Endothelial cell of umbilical vein (primary cell): Measurements from ENCODE around the gene SERPIND1. TPM values are rescaled to one million over a fixed set of nuclear protein-coding genes. Genes with fewer than 3 reads are reported as not detected.

Source experiments
- BruUV-seq: library from RNA; stranded (reverse); fragments of 400-500 nt; replicated peaks from 2 replicates; lab custom pipeline; 2021; lab: Mats Ljungman, UMichigan
- CTCF ChIA-PET: fragments of 300-600, 350-600 bp; sonication (Branson Sonifier 250); formaldehyde crosslinking; loops from one replicate; lab custom pipeline; 2021; ENCODE audit warnings: antibody characterized with exemption, inconsistent platforms; lab: Charles Lee
- POLR2A ChIA-PET: fragments of 300-600, 350-600 bp; sonication (Branson Sonifier 250); formaldehyde crosslinking; loops from one replicate; lab custom pipeline; 2021; ENCODE audit warnings: antibody characterized with exemption, inconsistent platforms; lab: Charles Lee
- DNase-seq: peaks from one replicate; pipeline ENCODE4 v3.0.0-alpha.2; 2011; ENCODE audit warnings: low read depth, low spot score
- FAIRE-seq: peaks from 2 replicates; lab custom pipeline; 2011; peaks lifted over from hg19 to GRCh38; lab: Jason Lieb, UNC
- H2AFZ ChIP-seq: 2 replicates; pipeline ENCODE4 v1.6.0; 2012; ENCODE audit warnings: low read depth, low read length, control low read depth, inconsistent platforms
- H3K27ac ChIP-seq: 2 replicates; pipeline ENCODE4 v1.5.1; 2011; ENCODE audit warnings: low read depth, mild to moderate bottlenecking, control low read depth, low read length, moderate library complexity; ENCODE audit not compliant: insufficient read depth
- H3K27me3 ChIP-seq, 2 experiments: 2 replicates each; pipeline versions ENCODE4 v1.6.0 to v1.6.1; 2011; ENCODE audit warnings: low read length in 2 of 2, mixed read lengths in 1 of 2; ENCODE audit not compliant: control insufficient read depth in 2 of 2, insufficient read depth in 2 of 2
- H3K36me3 ChIP-seq, 2 experiments: 2 replicates in 1 of 2; 3 replicates in 1 of 2; pipeline ENCODE4 v1.5.1; 2011; ENCODE audit warnings: low read length in 2 of 2, mild to moderate bottlenecking in 1 of 2, moderate library complexity in 1 of 2; ENCODE audit not compliant: control insufficient read depth in 2 of 2, insufficient read depth in 2 of 2; ENCODE audit errors: extremely low read depth in 1 of 2
- H3K4me1 ChIP-seq: 3 replicates; pipeline ENCODE4 v1.5.1; 2011; ENCODE audit warnings: mild to moderate bottlenecking, low read length; ENCODE audit not compliant: control insufficient read depth, insufficient read depth; ENCODE audit errors: extremely low read depth
- H3K4me2 ChIP-seq: 2 replicates; pipeline ENCODE4 v1.6.1; 2011; ENCODE audit warnings: low read length, control low read depth, mixed read lengths; ENCODE audit not compliant: insufficient read depth
- H3K4me3 ChIP-seq, 3 experiments: fragments of 200-600 bp in 1 of 3; sonication (generic), shearing (Covaris generic) in 1 of 3; replicated peaks in 1 of 3; 2 replicates each; pipeline ENCODE4 v1.5.1; 2011 to 2016; ENCODE audit warnings: control low read depth in 3 of 3, low read length in 3 of 3, mild to moderate bottlenecking in 2 of 3, inconsistent platforms in 1 of 3, low read depth in 1 of 3, moderate library complexity in 1 of 3; ENCODE audit not compliant: insufficient read depth in 1 of 3
- H3K79me2 ChIP-seq: 2 replicates; pipeline ENCODE4 v1.6.0; 2012; ENCODE audit warnings: low read length, inconsistent platforms; ENCODE audit not compliant: control insufficient read depth, insufficient read depth
- H3K9ac ChIP-seq: replicated peaks from 2 replicates; pipeline ENCODE3; 2011; ENCODE audit warnings: low read length, control low read depth; ENCODE audit not compliant: insufficient read depth; ENCODE audit errors: extremely low read depth
- H3K9me1 ChIP-seq: replicated peaks from 3 replicates; pipeline ENCODE4 v1.6.0; 2011; ENCODE audit warnings: mild to moderate bottlenecking, low read length; ENCODE audit not compliant: control insufficient read depth, insufficient read depth; ENCODE audit errors: extremely low read depth
- H3K9me3 ChIP-seq: replicated peaks from 2 replicates; pipeline ENCODE4 v1.5.1; 2012; ENCODE audit warnings: low read length, inconsistent platforms; ENCODE audit not compliant: control insufficient read depth, insufficient read depth
- H4K20me1 ChIP-seq: replicated peaks from 2 replicates; pipeline ENCODE3; 2011; ENCODE audit warnings: mild to moderate bottlenecking, low read length; ENCODE audit not compliant: control insufficient read depth, insufficient read depth; ENCODE audit errors: extremely low read depth
- FOS ChIP-seq: IDR thresholded peaks from 2 replicates; pipeline ENCODE4 v1.6.1; 2011; ENCODE audit warnings: mild to moderate bottlenecking, low read length, moderate library complexity, borderline replicate concordance; ENCODE audit not compliant: insufficient read depth
- GATA2 ChIP-seq: IDR thresholded peaks from 2 replicates; pipeline ENCODE4 v1.7.0; 2011; ENCODE audit warnings: low read depth, mild to moderate bottlenecking, moderate library complexity, mixed read lengths, low read length; ENCODE audit not compliant: insufficient read length, insufficient read depth
- MYC ChIP-seq: IDR thresholded peaks from one replicate; pipeline ENCODE4 v1.6.1; 2011; ENCODE audit warnings: mild to moderate bottlenecking, low read depth, low read length
- POLR2A ChIP-seq: IDR thresholded peaks from 2 replicates; pipeline ENCODE4 v1.6.1; 2012; ENCODE audit warnings: low read depth, mild to moderate bottlenecking, control low read depth, low read length
- POLR2AphosphoS5 ChIP-seq: IDR thresholded peaks from 2 replicates; pipeline ENCODE4 v1.6.1; 2012; ENCODE audit warnings: low read depth, mild to moderate bottlenecking, control low read depth, low read length, moderate library complexity; ENCODE audit not compliant: insufficient read depth
- dilution Hi-C: fragments of 300-500 bp; cut with MboI; formaldehyde crosslinking; loops from one replicate; pipeline ENCODE4 v1.15.0; 2019; ENCODE audit warnings: low sequenced_read_pairs; ENCODE audit not compliant: extremely low pct_ligation_motif_present
- intact Hi-C: fragments of 100-400 bp; cut with micrococcal nuclease; formaldehyde crosslinking; loops from one replicate; pipeline ENCODE4 v1.10.0; 2022
- polyA plus RNA-seq, 4 experiments: library from polyadenylated mRNA; depleted of rRNA in 3 of 4; stranded (reverse) in 3 of 4; unstranded in 1 of 4; fragments of >200 nt; gene quantifications; 2 replicates each; pipeline versions ENCODE4 v1.2.1 to v1.2.3, GENCODE V29; 2011 to 2012; ENCODE audit warnings: missing spikeins in 1 of 4
- total RNA-seq: library from RNA; stranded (reverse); gene quantifications from 2 replicates; pipeline ENCODE4 v1.2.3, GENCODE V29; 2021
- TF ChIP-seq, protein P1 (sequence below): IDR thresholded peaks from 2 replicates; pipeline ENCODE4 v1.6.1; 2011; ENCODE audit not compliant: insufficient read depth, insufficient read length
- TF ChIP-seq, protein P2 (sequence below), 2 donors: IDR thresholded peaks; 1 replicate in 1 of 2; 2 replicates in 1 of 2; pipeline ENCODE4 v1.5.1; 2011; ENCODE audit warnings: low read length in 2 of 2, mild to moderate bottlenecking in 2 of 2, moderate library complexity in 2 of 2, control low read depth in 1 of 2, inconsistent platforms in 1 of 2, low read depth in 1 of 2; ENCODE audit not compliant: insufficient read depth in 1 of 2; ENCODE audit errors: extremely low read depth in 1 of 2

SERPIND1 gene
- total and polyA plus RNA-seq, 2 donors (not counting 3 experiments of a cell fraction or from before 2014, with no cell fraction given), result 0.94 to 1.8 TPM

GRCh38 chr22:20740222-20740951 lies 33.5 kb upstream of the SERPIND1 start:
- intact Hi-C loops, result no loop called here
- dilution Hi-C loops, result no loop called here
- no TSS peak for BruUV-seq

More at GRCh38 chr22:20740222-20740951, 33.5 kb upstream of the SERPIND1 start:
- Histone ChIP-seq H3K9me1 (no peaks in the 10 kb centered on the region), H3K9me3 (no peaks in the 10 kb centered on the region), H3K36me3 (peaks cover 4 to 6% of the 10 kb centered on the region in 2 experiments), H3K27me3 (no peaks in the 10 kb centered on the region), H4K20me1 (no peaks in the 10 kb centered on the region), H3K79me2 (no peaks in the 10 kb centered on the region), H3K4me3 (no peak overlapping the region), H3K27ac (no peak overlapping the region), H3K9ac (no peak overlapping the region), H3K4me2 (no peak overlapping the region), H2AFZ (no peak overlapping the region), H3K4me1 (peaks cover 3% of the 10 kb centered on the region)
- DNase-seq, result no peak
- TF ChIP-seq, protein P1, sequence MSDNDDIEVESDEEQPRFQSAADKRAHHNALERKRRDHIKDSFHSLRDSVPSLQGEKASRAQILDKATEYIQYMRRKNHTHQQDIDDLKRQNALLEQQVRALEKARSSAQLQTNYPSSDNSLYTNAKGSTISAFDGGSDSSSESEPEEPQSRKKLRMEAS, result no peak
- TF ChIP-seq GATA2, result no peak
- TF ChIP-seq POLR2A, result no peak
- no peak for TF ChIP-seq FOS
- TF ChIP-seq, protein P2, sequence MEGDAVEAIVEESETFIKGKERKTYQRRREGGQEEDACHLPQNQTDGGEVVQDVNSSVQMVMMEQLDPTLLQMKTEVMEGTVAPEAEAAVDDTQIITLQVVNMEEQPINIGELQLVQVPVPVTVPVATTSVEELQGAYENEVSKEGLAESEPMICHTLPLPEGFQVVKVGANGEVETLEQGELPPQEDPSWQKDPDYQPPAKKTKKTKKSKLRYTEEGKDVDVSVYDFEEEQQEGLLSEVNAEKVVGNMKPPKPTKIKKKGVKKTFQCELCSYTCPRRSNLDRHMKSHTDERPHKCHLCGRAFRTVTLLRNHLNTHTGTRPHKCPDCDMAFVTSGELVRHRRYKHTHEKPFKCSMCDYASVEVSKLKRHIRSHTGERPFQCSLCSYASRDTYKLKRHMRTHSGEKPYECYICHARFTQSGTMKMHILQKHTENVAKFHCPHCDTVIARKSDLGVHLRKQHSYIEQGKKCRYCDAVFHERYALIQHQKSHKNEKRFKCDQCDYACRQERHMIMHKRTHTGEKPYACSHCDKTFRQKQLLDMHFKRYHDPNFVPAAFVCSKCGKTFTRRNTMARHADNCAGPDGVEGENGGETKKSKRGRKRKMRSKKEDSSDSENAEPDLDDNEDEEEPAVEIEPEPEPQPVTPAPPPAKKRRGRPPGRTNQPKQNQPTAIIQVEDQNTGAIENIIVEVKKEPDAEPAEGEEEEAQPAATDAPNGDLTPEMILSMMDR (IDR thresholded peaks at IDR 0.05; ENCODE audit: extremely low read depth in 1 of 2, insufficient read depth in 1 of 2, low read depth in 1 of 2, low read length in 2 of 2), result no peak
- TF ChIP-seq POLR2AphosphoS5, result no peak
- no peak for TF ChIP-seq MYC
- FAIRE-seq, result no peak
- CTCF ChIA-PET, result interaction anchor here (1.0 to 3.5 kb wide), 4 partner anchors 9 to 137 kb away, joined by 3 to 26 read pairs (median 4); no protein-coding TSS in a partner anchor
- POLR2A ChIA-PET, result no interaction called here
